ENCODE results near the gene DNM3.

GRCh38 chr1:172354291-172355274 is 513.3 kb downstream of the DNM3 start:
- TF ChIP-seq SP1 (IDR thresholded peaks at IDR 0.05), result no peak
- TF ChIP-seq ZNF384 (IDR thresholded peaks at IDR 0.05), result no peak
- no peak for TF ChIP-seq ELF4 (IDR thresholded peaks at IDR 0.05)
- TF ChIP-seq FOXK2 (IDR thresholded peaks at IDR 0.05), result no peak
- TF ChIP-seq TARDBP (IDR thresholded peaks at IDR 0.05), result no peak
- TF ChIP-seq BHLHE40 (IDR thresholded peaks at IDR 0.05; ENCODE audit: borderline replicate concordance), result no peak
- TF ChIP-seq FOXM1 (IDR thresholded peaks at IDR 0.05; ENCODE audit: borderline replicate concordance), result no peak
- no peak for TF ChIP-seq NFRKB (IDR thresholded peaks at IDR 0.05)
- no peak for TF ChIP-seq PKNOX1 (IDR thresholded peaks at IDR 0.05)
